ENCODE results near the gene ALKBH3.

ALKBH3 gene

DNA sequence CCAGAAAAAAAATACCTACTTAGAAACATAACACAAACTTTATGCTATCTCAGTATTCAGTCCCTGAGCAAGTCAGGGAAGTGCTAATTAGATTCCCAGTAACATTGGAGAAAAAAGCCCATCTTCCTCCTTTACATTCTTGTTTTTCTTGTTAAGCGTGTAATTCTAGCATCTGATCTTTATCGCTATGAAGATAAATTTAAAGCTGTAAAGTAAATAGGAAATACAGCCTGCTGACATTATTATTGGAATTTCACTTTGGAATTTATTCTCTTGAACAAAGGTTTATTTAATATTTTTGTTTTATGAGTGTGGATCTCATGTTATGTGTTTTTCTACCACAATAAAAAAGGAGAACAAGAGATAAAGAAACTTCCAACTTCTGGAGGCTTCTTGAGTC, 13.9 kb downstream of the ALKBH3 start:
- no peak for DNase-seq (ENCODE audit: low read depth)

- DNase-seq (ENCODE audit: low read depth): no peak
Observed at GRCh38 chr11:43895601-43896000, 15.0 kb downstream of the ALKBH3 start.

GRCh38 chr11:43898574-43898973, 17.9 kb downstream of the ALKBH3 start:
- DNase-seq (ENCODE audit: low read depth): no peak

DNA sequence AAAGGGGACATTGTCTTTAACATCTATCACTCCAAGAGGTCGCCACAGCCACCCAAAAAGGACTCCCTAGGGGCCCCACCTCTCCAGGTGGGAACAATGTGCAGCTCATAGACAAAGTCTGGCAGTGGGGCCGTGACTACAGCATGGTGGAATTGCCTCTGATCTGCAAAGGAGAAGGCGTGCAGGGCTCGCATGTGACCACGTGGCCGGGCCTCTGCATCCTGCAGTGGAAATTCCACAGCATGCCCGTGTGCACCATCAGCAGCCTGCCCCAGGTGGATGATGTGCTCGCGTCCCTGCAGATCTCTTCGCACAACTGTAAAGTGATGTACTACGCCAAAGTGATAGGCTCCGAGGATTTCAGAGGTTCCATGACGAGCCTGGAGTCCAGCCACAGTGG, 18.5 kb downstream of the ALKBH3 start:
- DNase-seq (ENCODE audit: low read depth): no peak

GRCh38 chr11:43901551-43901950, 20.9 kb downstream of the ALKBH3 start:
- no peak for DNase-seq (ENCODE audit: low read depth)

GRCh38 chr11:43903078-43903477, 22.4 kb downstream of the ALKBH3 start:
- no peak for DNase-seq (ENCODE audit: low read depth)

GRCh38 chr11:43903969-43904368, 23.3 kb downstream of the ALKBH3 start:
- no peak for DNase-seq (ENCODE audit: low read depth)

DNA sequence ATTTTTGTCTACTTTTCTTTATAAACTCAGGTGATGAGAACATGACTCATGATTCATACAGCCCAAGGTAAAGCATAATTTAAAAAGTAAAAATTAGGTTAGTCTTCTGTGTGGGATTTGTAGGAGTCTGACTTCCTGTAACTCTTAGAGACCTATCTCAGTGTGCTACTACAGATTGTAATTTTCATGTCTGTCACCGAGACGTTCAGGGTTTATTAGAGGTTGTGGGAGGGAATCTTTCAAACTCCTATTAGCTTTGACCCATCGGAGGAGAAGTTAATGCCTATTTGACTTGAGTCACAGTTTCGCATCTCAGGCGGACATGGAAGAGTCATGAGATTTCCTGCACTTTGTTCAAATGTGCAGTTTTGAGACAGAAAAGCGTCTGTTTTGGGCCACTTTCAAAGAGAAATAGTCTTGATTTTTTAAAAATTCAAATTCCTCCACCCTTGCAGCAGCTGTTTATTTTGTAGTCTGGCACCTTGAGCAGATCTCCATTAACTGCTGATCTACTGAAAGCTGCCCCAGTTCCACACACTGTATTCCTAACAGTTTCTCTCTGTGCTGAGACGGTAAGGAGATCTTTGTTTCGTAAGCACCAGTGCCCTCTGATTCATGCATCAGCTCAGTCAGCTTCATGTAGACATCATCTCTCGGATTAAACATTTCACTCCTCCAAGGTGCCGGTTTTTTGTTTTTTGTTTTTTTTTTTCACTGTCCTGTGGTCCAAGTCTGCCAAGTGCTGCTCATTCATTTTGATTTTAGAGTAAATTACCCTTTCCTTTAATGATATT, 24.3 kb downstream of the ALKBH3 start:
- no peak for DNase-seq (ENCODE audit: low read depth)

GRCh38 chr11:43905813-43906241, 25.2 kb downstream of the ALKBH3 start:
- DNase-seq (ENCODE audit: low read depth): no peak

GRCh38 chr11:43907028-43907975, 26.7 kb downstream of the ALKBH3 start:
- DNase-seq (ENCODE audit: low read depth): no peak

DNA sequence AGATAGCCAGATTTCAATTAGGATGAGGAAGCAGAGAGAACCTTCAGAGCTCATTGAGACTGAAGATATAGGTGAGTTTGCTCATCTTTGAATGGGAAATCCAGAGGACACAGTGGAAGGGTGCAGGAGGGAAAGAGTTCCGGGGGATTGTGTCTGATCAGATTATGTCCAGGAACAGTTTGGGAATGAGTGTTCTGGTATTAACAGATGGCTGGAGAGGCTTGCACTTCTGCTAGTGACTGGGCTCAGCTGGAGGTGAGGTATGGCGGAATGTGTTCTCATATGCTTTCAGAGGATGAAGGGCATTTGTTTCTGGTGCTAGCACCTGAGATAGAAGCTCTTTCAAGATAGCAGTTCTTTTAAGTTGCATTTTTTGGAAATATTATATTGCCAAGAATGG, 27.6 kb downstream of the ALKBH3 start:
- no peak for DNase-seq (ENCODE audit: low read depth)

DNA sequence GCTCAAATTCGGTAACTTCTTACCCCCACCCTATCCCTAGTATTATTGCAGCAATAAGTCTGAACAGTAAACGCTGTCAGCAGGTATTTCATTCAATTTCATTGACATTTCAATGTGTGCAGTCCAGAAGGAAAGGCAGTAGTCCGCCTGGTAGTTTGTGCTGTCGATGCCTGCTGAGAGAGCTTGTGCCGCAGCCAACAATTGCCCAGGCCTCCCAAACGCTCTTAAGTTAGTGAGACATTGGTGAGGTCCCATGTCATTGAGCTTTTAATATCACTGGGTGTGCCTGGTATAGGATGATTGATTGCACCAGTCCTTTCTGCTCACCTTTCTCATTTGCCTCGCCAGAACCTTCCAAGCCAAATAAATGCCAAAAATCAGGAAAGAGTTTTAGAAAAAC, 28.1 kb downstream of the ALKBH3 start:
- DNase-seq (ENCODE audit: low read depth): no peak

- DNase-seq (ENCODE audit: low read depth): no peak
Observed at GRCh38 chr11:43913829-43914380, 33.3 kb downstream of the ALKBH3 start.

- DNase-seq (ENCODE audit: low read depth): no peak
Observed at GRCh38 chr11:43914466-43914865, 33.8 kb downstream of the ALKBH3 start.

DNA sequence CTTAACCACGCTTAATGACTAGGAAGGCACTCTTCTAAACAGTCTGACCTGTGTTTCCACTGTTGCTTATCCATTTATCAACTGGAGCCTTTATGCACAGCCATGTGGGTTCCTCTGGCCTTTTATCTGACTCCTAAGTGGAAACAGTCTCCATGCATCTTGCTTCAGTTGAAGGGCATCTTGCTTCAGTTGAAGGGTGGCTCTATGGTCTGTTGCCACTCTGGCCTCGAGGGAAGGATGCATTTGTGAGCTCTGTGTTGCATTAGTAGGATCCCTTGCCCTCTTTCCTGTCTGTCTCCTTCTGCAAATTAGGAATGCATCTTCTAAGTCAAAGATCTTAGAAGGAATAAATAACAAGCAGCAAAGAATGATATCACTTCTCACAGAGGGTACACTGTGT, 36.0 kb downstream of the ALKBH3 start:
- DNase-seq (ENCODE audit: low read depth): no peak

- DNase-seq (ENCODE audit: low read depth): no peak
Observed at GRCh38 chr11:43917851-43918250, 37.2 kb downstream of the ALKBH3 start.

GRCh38 chr11:43918662-43919061, 38.0 kb downstream of the ALKBH3 start:
- no peak for DNase-seq (ENCODE audit: low read depth)

- no peak for DNase-seq (ENCODE audit: low read depth)
Observed at GRCh38 chr11:43919852-43920597, 39.4 kb downstream of the ALKBH3 start.

- no peak for DNase-seq (ENCODE audit: low read depth)
Observed at GRCh38 chr11:43920598-43921419, 40.2 kb downstream of the ALKBH3 start.

DNA sequence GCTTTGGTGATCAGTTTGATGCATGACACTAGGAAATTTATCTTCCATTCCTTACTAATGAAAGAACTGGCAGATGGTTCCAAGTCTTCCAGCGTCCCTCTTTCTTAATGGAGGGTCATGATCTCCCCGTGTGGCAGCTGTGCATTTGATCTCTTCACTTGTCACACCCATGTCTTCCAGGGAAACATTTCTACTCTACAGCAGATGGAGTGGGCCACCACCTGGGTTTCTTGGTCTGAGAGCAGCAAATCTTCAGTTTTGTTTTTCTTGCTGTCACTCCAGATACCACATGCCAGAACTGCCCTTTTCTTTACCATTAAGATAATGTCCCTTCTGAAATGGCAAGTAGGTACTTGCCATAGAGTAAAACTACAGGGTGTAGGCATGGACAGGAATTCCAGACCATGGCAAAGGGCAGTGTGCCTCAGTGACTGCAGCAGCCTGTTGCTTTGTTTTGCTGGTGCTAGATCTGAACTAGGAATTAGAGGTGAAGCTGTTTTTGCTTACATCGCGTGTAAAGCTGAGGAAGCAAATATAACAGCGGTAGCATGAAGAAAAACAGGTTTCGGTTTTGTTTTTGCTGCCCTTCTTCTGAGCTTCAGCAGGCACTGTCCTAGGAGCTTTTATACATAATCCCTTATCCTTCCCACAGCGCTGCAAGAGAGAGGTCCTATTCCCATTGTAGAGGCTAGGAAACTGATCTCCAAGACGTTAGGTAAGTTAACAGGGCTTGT, 41.1 kb downstream of the ALKBH3 start:
- DNase-seq (ENCODE audit: low read depth): no peak

DNA sequence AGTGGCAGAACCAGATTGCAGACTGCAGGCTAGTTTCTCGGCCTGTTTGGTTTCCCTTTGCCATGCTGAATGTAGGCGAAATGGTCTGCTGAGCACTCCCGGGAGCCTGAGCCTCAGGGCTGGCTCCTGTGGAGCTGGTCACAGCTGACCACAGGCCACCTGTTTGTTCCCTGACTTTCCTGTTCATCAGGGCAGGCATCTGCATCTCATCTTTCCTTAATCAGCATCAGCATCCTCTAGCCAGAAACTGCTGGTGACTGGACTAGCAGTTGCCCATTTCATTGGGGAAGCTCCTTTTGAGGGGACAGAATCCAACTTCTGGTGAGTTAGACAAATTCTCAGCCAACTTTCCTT, 41.6 kb downstream of the ALKBH3 start:
- no peak for DNase-seq (ENCODE audit: low read depth)

Data from CMK (cell line).